Common myeloid progenitor, CD34-positive (primary cell): ENCODE results near the gene FBN1.

ENCODE experiments used
- CTCF ChIA-PET: fragments of 350-600 bp; sonication (Branson Sonifier 250); formaldehyde crosslinking; loops from one replicate; lab custom pipeline; 2021; ENCODE audit warnings: antibody characterized with exemption; lab: Charles Lee
- POLR2A ChIA-PET: fragments of 350-600 bp; sonication (Branson Sonifier 250); formaldehyde crosslinking; loops from one replicate; lab custom pipeline; 2021; ENCODE audit warnings: antibody characterized with exemption; lab: Charles Lee
- DNase-seq, 3 donors: peaks; one replicate each; pipeline versions ENCODE4 v3.0.0 to v3.0.0-alpha.2; 2013
- H3K27ac ChIP-seq, 2 experiments: 1 replicate in 1 of 2; 2 replicates in 1 of 2; pipeline ENCODE4 v1.7.0; 2013; ENCODE audit warnings: inconsistent platforms in 2 of 2, low read length in 2 of 2, mild to moderate bottlenecking in 2 of 2, low read depth in 1 of 2, moderate library complexity in 1 of 2; ENCODE audit not compliant: severe bottlenecking in 2 of 2, insufficient read depth in 1 of 2, poor library complexity in 1 of 2
- H3K27me3 ChIP-seq, 5 experiments: replicated peaks in 2 of 5; 1 replicate in 3 of 5; 2 replicates in 2 of 5; pipeline versions ENCODE4 v1.6.1 to v1.7.0; 2013; ENCODE audit warnings: low read length in 4 of 5, mild to moderate bottlenecking in 2 of 5, moderate library complexity in 2 of 5, inconsistent platforms in 1 of 5; ENCODE audit not compliant: insufficient read depth in 5 of 5, control insufficient read depth in 4 of 5
- H3K36me3 ChIP-seq, 4 experiments: 1 replicate in 2 of 4; 2 replicates in 2 of 4; pipeline versions ENCODE4 v1.6.1 to v1.7.0; 2013; ENCODE audit warnings: low read length in 3 of 4, control low read depth in 1 of 4, mild to moderate bottlenecking in 1 of 4; ENCODE audit not compliant: control insufficient read depth in 4 of 4, insufficient read depth in 4 of 4
- H3K4me1 ChIP-seq, 4 experiments: 1 replicate in 3 of 4; 2 replicates in 1 of 4; pipeline versions ENCODE4 v1.6.1 to v1.7.1; 2013; ENCODE audit warnings: low read length in 3 of 4, mild to moderate bottlenecking in 3 of 4, control low read depth in 1 of 4, inconsistent platforms in 1 of 4, moderate library complexity in 1 of 4; ENCODE audit not compliant: control insufficient read depth in 4 of 4, insufficient read depth in 4 of 4; ENCODE audit errors: control extremely low read depth in 1 of 4
- H3K4me3 ChIP-seq, 7 experiments: 1 replicate in 4 of 7; 2 replicates in 3 of 7; pipeline versions ENCODE4 v1.5.1 to v1.7.0; 2013; ENCODE audit warnings: mild to moderate bottlenecking in 7 of 7, low read length in 6 of 7, moderate library complexity in 6 of 7, inconsistent platforms in 2 of 7, low read depth in 2 of 7, control low read depth in 1 of 7; ENCODE audit not compliant: insufficient read depth in 4 of 7, control insufficient read depth in 1 of 7; ENCODE audit errors: extremely low read depth in 1 of 7
- H3K9me3 ChIP-seq, 5 experiments: 1 replicate in 4 of 5; 2 replicates in 1 of 5; pipeline versions ENCODE4 v1.6.1 to v1.7.1; 2013; ENCODE audit warnings: low read length in 4 of 5, mild to moderate bottlenecking in 2 of 5, inconsistent platforms in 1 of 5, low read depth in 1 of 5, moderate library complexity in 1 of 5; ENCODE audit not compliant: control insufficient read depth in 4 of 5, insufficient read depth in 2 of 5; ENCODE audit errors: control extremely low read depth in 1 of 5
- WGBS: methylation state at CpG from one replicate; pipeline ENCODE4 v1.1.5; 2013; ENCODE audit not compliant: insufficient coverage; 5-methylcytosine and 5-hydroxymethylcytosine counted together

The FBN1 gene

GRCh38 chr15:48614051-48614450 lies 31.5 kb downstream of the FBN1 start:
- peaks cover 0 to 2% (median 0%) of the 10 kb centered on the region in 4 experiments for H3K4me1 ChIP-seq
- no peak for DNase-seq
- ChIA-PET CTCF (interaction anchor here (1.1 to 1.5 kb wide), 2 partner anchors 15 to 252 kb away, joined by 3 read pairs; no protein-coding TSS in a partner anchor), POLR2A (no interaction called here)
- no peaks in the 10 kb centered on the region for H3K27me3 ChIP-seq
- no peak overlapping the region for H3K27ac ChIP-seq
- whole genome bisulfite sequencing: 100% methylated on average over 3 of the region's 3 CpGs
- H3K36me3 ChIP-seq: peaks cover 0 to 15% (median 5%) of the 10 kb centered on the region in 4 experiments
- H3K4me3 ChIP-seq: no peak overlapping the region
- no peaks in the 10 kb centered on the region for H3K9me3 ChIP-seq

- peaks cover 0 to 5% (median 0%) of the 10 kb centered on the region in 4 experiments for H3K4me1 ChIP-seq
- H3K4me3 ChIP-seq: no peak overlapping the region
- POLR2A ChIA-PET: no interaction called here
- peaks cover 0 to 26% (median 8%) of the 10 kb centered on the region in 4 experiments for H3K36me3 ChIP-seq
- H3K27me3 ChIP-seq: no peaks in the 10 kb centered on the region
- 80% methylated on average over 3 of the region's 3 CpGs for WGBS
- no peak overlapping the region for H3K27ac ChIP-seq
- CTCF ChIA-PET: interaction anchor here (0.6 to 0.7 kb wide), 2 partner anchors 13 to 17 kb away, joined by 3 read pairs; no protein-coding TSS in a partner anchor
- peaks cover 0 to 6% (median 0%) of the 10 kb centered on the region in 5 experiments for H3K9me3 ChIP-seq
- no peak for DNase-seq
These were observed 36.0 kb downstream of the FBN1 start for GRCh38 chr15:48609486-48609885.

GRCh38 chr15:48607846-48608245 lies 37.7 kb downstream of the FBN1 start:
- CTCF ChIA-PET: no interaction called here
- POLR2A ChIA-PET: no interaction called here
- WGBS: 85% methylated on average over 3 of the region's 3 CpGs
- no peak overlapping the region for H3K27ac ChIP-seq
- peaks cover 0 to 3% (median under 1%) of the 10 kb centered on the region in 4 experiments for H3K4me1 ChIP-seq
- DNase-seq: no peak
- H3K4me3 ChIP-seq: no peak overlapping the region
- H3K36me3 ChIP-seq: peaks cover 0 to 26% (median 7%) of the 10 kb centered on the region in 4 experiments
- H3K9me3 ChIP-seq: peaks cover 0 to 6% (median 0%) of the 10 kb centered on the region in 5 experiments
- no peaks in the 10 kb centered on the region for H3K27me3 ChIP-seq

- POLR2A ChIA-PET: no interaction called here
- CTCF ChIA-PET: interaction anchor here (1.6 kb wide), 1 partner anchor 16 kb away, joined by 5 read pairs; no protein-coding TSS in a partner anchor
These were observed 40.9 kb downstream of the FBN1 start for GRCh38 chr15:48604567-48604966.

GRCh38 chr15:48603922-48604321 lies 41.6 kb downstream of the FBN1 start:
- no peak for DNase-seq
- peaks cover 0 to 3% (median 1%) of the 10 kb centered on the region in 4 experiments for H3K4me1 ChIP-seq
- H3K36me3 ChIP-seq: peaks cover 0 to 10% (median 2%) of the 10 kb centered on the region in 4 experiments
- ChIA-PET CTCF (no interaction called here), POLR2A (no interaction called here)
- WGBS: 93% methylated on average over 3 of the region's 3 CpGs
- H3K4me3 ChIP-seq: no peak overlapping the region
- H3K27me3 ChIP-seq: no peaks in the 10 kb centered on the region
- H3K9me3 ChIP-seq: peaks cover 0 to 6% (median 0%) of the 10 kb centered on the region in 5 experiments
- H3K27ac ChIP-seq: no peak overlapping the region

More at GRCh38 chr15:48604567-48604966, 40.9 kb downstream of the FBN1 start:
- no peak for DNase-seq
- H3K4me1 ChIP-seq: peaks cover 0 to 3% (median 1%) of the 10 kb centered on the region in 4 experiments
- H3K27me3 ChIP-seq: no peaks in the 10 kb centered on the region
- H3K27ac ChIP-seq: no peak overlapping the region
- H3K36me3 ChIP-seq: peaks cover 0 to 17% (median 5%) of the 10 kb centered on the region in 4 experiments
- H3K9me3 ChIP-seq: peaks cover 0 to 6% (median 0%) of the 10 kb centered on the region in 5 experiments
- no peak overlapping the region for H3K4me3 ChIP-seq

GRCh38 chr15:48603123-48603500 lies 42.4 kb downstream of the FBN1 start:
- DNase-seq: no peak
- no peak overlapping the region for H3K27ac ChIP-seq
- peaks cover 0 to 6% (median 0%) of the 10 kb centered on the region in 5 experiments for H3K9me3 ChIP-seq
- POLR2A ChIA-PET: no interaction called here
- no peaks in the 10 kb centered on the region for H3K27me3 ChIP-seq
- 85% methylated on average over 3 of the region's 6 CpGs for WGBS
- CTCF ChIA-PET: no interaction called here
- H3K4me3 ChIP-seq: no peak overlapping the region
- H3K36me3 ChIP-seq: peaks cover 0 to 9% (median 2%) of the 10 kb centered on the region in 4 experiments
- peaks cover 0 to 3% (median 1%) of the 10 kb centered on the region in 4 experiments for H3K4me1 ChIP-seq

GRCh38 chr15:48602358-48603122 lies 43.0 kb downstream of the FBN1 start:
- H3K9me3 ChIP-seq: peaks cover 0 to 5% (median 0%) of the 10 kb centered on the region in 5 experiments
- H3K27me3 ChIP-seq: no peaks in the 10 kb centered on the region
- peaks cover 0 to 9% (median 2%) of the 10 kb centered on the region in 4 experiments for H3K36me3 ChIP-seq
- H3K27ac ChIP-seq: no peak overlapping the region
- H3K4me1 ChIP-seq: peaks cover 0 to 2% (median 0%) of the 10 kb centered on the region in 4 experiments
- 100% methylated on average over 2 of the region's 4 CpGs for WGBS
- POLR2A ChIA-PET: no interaction called here
- no peak overlapping the region for H3K4me3 ChIP-seq
- CTCF ChIA-PET: no interaction called here
- DNase-seq: no peak
